Karpas-422 (cell line): ENCODE measurements around the gene INVS. TPM values are rescaled to one million over a fixed set of nuclear protein-coding genes. Genes with fewer than 3 reads are reported as not detected.

Experiments used
- DNase-seq: peaks from one replicate; pipeline ENCODE4 v3.0.0-alpha.2; 2015
- H2AFZ ChIP-seq: fragments of 200-600 bp; sonication (generic); 2 replicates; pipeline ENCODE4 v1.6.1; 2014; ENCODE audit warnings: antibody characterized with exemption, low read length, mixed read lengths
- H3K27ac ChIP-seq: fragments of 200-600 bp; sonication (generic); 2 replicates; pipeline ENCODE4 v1.5.1; 2014; ENCODE audit warnings: mild to moderate bottlenecking, low read length, moderate library complexity
- H3K27me3 ChIP-seq: fragments of 200-600 bp; sonication (generic); 2 replicates; pipeline ENCODE4 v1.6.1; 2014; ENCODE audit warnings: low read length, mixed read lengths
- H3K36me3 ChIP-seq: fragments of 200-600 bp; sonication (generic); 2 replicates; pipeline ENCODE4 v1.6.1; 2014; ENCODE audit warnings: low read length, mixed read lengths; ENCODE audit not compliant: insufficient read depth
- H3K4me1 ChIP-seq: fragments of 200-600 bp; sonication (generic); 2 replicates; pipeline ENCODE4 v1.6.1; 2014; ENCODE audit warnings: mild to moderate bottlenecking, low read length, mixed read lengths
- H3K4me2 ChIP-seq: fragments of 200-600 bp; sonication (generic); 2 replicates; pipeline ENCODE4 v1.6.1; 2014; ENCODE audit warnings: low read length, low read depth, mild to moderate bottlenecking; ENCODE audit not compliant: poor library complexity, severe bottlenecking
- H3K4me3 ChIP-seq: fragments of 200-600 bp; sonication (generic); 2 replicates; pipeline ENCODE4 v1.5.1; 2014; ENCODE audit warnings: mild to moderate bottlenecking, antibody characterized with exemption, low read length, mixed read lengths
- H3K79me2 ChIP-seq: fragments of 200-600 bp; sonication (generic); 2 replicates; pipeline ENCODE4 v1.6.1; 2014; ENCODE audit warnings: mild to moderate bottlenecking, low read length, mixed read lengths
- H3K9ac ChIP-seq: fragments of 200-600 bp; sonication (generic); 2 replicates; pipeline ENCODE4 v1.6.0; 2014; ENCODE audit warnings: low read length
- H3K9me2 ChIP-seq: fragments of 200-600 bp; sonication (generic), shearing (Covaris generic); replicated peaks from 2 replicates; pipeline ENCODE4 v1.6.0; 2014; ENCODE audit warnings: mild to moderate bottlenecking, low read length, moderate library complexity; ENCODE audit not compliant: insufficient read depth
- H3K9me3 ChIP-seq: fragments of 300-700, 200-600 bp; sonication (generic); 2 replicates; pipeline ENCODE4 v1.6.1; 2014; ENCODE audit warnings: low read length, mixed read lengths
- H4K20me1 ChIP-seq: fragments of 200-600 bp; sonication (generic); 2 replicates; pipeline ENCODE4 v1.6.1; 2014; ENCODE audit warnings: mild to moderate bottlenecking, antibody characterized with exemption, low read length, low read depth; ENCODE audit not compliant: insufficient read depth
- total RNA-seq: library from RNA; depleted of rRNA; stranded (reverse); fragments of >200 nt; shearing (Covaris generic); gene quantifications from 2 replicates; pipeline ENCODE4 v1.2.3, GENCODE V29; 2014; ENCODE audit warnings: low replicate concordance

Gene INVS
- total RNA-seq, 1 experiment from 2014 or later: 33.8 TPM

DNA sequence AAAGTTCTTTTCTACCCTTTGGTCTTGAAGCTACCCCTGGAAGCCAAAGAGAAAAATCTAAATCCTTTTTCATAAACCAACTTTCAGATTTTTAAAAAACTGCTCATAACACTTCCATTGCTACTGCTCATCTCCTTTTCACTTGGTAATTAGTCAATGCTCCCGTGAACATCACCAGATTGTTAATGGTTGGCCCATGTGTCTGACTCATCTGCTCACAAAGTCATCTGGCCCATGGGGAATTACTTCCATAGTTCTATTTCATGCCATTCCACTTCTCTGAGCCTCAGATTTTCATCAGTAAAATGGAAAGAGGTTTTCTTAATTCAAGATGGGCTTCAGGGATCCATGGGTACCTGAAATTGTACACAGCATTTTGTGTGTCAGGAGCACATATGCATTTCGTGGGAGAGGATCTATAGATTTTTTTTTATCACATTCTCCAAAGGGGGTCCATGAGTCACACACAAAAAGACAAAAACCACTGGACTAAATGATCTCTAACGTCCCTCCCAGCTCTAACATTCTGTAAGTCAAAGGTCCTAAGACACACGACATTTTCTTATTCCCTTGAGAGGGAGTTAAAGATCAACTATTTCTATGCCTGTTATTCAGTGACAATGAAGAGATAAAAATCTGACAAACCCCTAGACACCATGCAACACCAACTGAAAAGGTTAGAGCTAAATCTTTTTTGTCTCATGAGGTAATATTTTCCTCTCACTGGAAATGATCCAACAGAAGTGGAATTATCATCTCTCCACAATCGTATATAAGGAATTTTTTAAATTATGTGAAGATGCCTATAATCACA, 178.3 kb downstream of the INVS start:
- DNase-seq: no peak
- H3K9me2 ChIP-seq: no peaks in the 10 kb centered on the region
- H3K27ac ChIP-seq: no peak overlapping the region
- H3K9ac ChIP-seq: no peak overlapping the region
- no peaks in the 10 kb centered on the region for H3K79me2 ChIP-seq
- H3K36me3 ChIP-seq: peaks cover 3% of the 10 kb centered on the region; the same call in 1 of the 2 replicates
- H3K27me3 ChIP-seq: no peaks in the 10 kb centered on the region
- no peaks in the 10 kb centered on the region for H4K20me1 ChIP-seq
- 0 out of 2 replicates have a peak, but pooled peaks cover 3% of the 10 kb centered on the region for H3K4me1 ChIP-seq
- no peak overlapping the region for H3K4me3 ChIP-seq
- no peak overlapping the region for H3K4me2 ChIP-seq
- H2AFZ ChIP-seq: no peak overlapping the region
- no peaks in the 10 kb centered on the region for H3K9me3 ChIP-seq

DNA sequence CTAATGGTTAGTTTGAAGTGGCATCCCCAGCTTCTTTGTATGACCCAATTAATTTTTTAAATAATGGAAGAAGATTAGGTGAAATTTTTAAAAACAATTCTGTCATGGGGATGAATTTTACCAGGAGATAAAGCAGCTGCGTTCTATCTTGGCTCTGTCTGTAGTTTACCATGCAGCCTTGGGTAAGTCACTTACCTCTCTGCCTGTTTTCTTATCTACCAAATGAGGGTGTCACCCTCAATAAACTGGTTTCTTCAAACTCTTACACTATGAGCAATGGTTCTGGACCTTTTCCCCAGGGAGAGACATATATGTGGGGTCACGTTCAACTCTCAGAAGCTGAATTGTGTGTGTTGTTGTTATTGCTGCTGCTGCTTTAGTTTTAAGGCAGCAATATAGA, 182.0 kb downstream of the INVS start:
- H3K27me3 ChIP-seq: no peaks in the 10 kb centered on the region
- H3K27ac ChIP-seq: no peak overlapping the region
- no peaks in the 10 kb centered on the region for H3K9me3 ChIP-seq
- no peaks in the 10 kb centered on the region for H4K20me1 ChIP-seq
- no peak overlapping the region for H3K4me3 ChIP-seq
- H2AFZ ChIP-seq: no peak overlapping the region
- no peaks in the 10 kb centered on the region for H3K79me2 ChIP-seq
- H3K9ac ChIP-seq: no peak overlapping the region
- DNase-seq: no peak
- H3K36me3 ChIP-seq: no peaks in the 10 kb centered on the region; the same call in 1 of the 2 replicates
- H3K4me2 ChIP-seq: no peak overlapping the region
- no peaks in the 10 kb centered on the region for H3K9me2 ChIP-seq
- H3K4me1 ChIP-seq: 0 out of 2 replicates have a peak, but pooled peaks cover 1% of the 10 kb centered on the region

DNA sequence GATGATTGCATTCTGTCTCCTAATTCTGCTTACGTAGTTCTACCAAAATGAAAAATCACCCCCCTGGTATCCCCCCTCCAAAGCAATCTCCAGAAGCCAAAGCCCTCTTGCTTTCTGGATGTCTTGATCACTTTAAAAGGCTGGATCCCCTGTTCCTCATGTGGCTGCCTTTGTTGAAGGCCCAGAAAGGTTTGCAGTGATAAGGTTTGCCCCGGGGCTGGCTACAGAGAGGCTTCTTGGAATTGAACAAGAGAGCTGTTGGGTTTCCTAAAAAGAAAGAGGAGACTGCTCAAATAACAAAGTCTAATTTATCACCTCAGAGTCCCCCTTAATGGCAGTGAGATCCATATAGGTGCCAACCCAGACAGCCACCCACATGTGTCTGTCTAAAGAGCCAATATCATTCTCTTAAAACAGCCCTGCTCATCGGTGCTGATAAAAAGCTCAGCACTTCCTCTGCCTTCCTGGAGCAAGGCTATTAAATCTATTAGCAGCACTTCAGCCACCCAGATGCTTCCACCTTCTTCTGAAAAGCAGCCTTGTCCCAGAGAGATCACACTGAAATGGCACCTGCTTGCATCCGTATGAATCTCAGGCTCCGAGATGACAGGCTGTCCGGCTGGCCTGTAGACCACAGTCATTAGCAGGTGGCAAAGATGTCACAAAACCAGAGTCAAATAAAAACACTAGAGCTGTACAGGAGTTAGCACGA, 182.8 kb downstream of the INVS start:
- no peak overlapping the region for H3K9ac ChIP-seq
- H3K27me3 ChIP-seq: no peaks in the 10 kb centered on the region
- no peak overlapping the region for H3K4me3 ChIP-seq
- H3K4me1 ChIP-seq: no peaks in the 10 kb centered on the region
- no peak for DNase-seq
- H3K27ac ChIP-seq: no peak overlapping the region
- no peaks in the 10 kb centered on the region for H4K20me1 ChIP-seq
- H2AFZ ChIP-seq: no peak overlapping the region
- H3K9me3 ChIP-seq: no peaks in the 10 kb centered on the region
- no peak overlapping the region for H3K4me2 ChIP-seq
- H3K79me2 ChIP-seq: no peaks in the 10 kb centered on the region
- H3K9me2 ChIP-seq: no peaks in the 10 kb centered on the region
- H3K36me3 ChIP-seq: peaks cover 3% of the 10 kb centered on the region; the same call in 1 of the 2 replicates

DNA sequence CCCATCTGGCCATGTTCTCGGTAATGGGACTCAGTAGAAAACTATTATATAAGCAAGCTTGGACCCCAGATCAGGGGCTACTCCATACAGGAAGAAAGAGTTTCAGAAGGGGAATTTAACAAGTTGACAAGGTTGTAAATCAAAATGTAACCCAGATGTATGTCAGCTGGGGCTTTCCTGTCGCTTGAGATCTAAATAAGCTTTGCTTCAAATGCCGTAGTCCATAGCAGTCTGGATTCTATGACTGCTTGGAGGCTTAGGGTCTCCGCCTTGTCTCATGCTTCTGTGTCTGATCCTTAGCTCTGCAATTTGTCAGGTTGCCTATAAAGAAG, 183.3 kb downstream of the INVS start:
- no peak overlapping the region for H3K9ac ChIP-seq
- no peaks in the 10 kb centered on the region for H4K20me1 ChIP-seq
- no peaks in the 10 kb centered on the region for H3K4me1 ChIP-seq
- H2AFZ ChIP-seq: no peak overlapping the region
- DNase-seq: no peak
- H3K4me2 ChIP-seq: no peak overlapping the region
- no peak overlapping the region for H3K4me3 ChIP-seq
- H3K9me3 ChIP-seq: no peaks in the 10 kb centered on the region
- no peaks in the 10 kb centered on the region for H3K27me3 ChIP-seq
- no peaks in the 10 kb centered on the region for H3K9me2 ChIP-seq
- H3K27ac ChIP-seq: no peak overlapping the region
- no peaks in the 10 kb centered on the region for H3K79me2 ChIP-seq
- H3K36me3 ChIP-seq: peaks cover 9% of the 10 kb centered on the region; the same call in 1 of the 2 replicates

DNA sequence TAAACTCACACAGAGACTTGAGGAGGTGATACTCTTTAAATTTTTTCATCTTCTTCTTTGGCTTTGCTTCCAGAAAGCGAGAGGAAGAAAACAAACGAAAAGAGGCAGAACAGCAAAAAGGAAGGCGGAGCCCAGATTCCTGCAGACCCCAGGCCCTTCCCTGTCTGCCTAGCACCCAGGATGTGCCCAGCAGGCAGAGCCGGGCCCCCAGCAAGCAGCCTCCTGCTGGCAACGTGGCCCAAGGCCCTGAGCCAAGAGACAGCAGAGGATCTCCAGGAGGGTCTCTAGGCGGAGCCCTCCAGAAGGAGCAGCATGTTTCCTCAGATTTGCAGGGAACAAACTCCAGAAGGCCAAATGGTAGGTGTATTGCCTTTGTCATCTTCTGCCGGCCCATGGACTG, 185.2 kb downstream of the INVS start:
- H3K9me3 ChIP-seq: no peaks in the 10 kb centered on the region
- H2AFZ ChIP-seq: no peak overlapping the region
- no peaks in the 10 kb centered on the region for H3K27me3 ChIP-seq
- no peak for DNase-seq
- no peak overlapping the region for H3K4me3 ChIP-seq
- H3K79me2 ChIP-seq: no peaks in the 10 kb centered on the region
- H3K9ac ChIP-seq: no peak overlapping the region
- H4K20me1 ChIP-seq: no peaks in the 10 kb centered on the region
- H3K4me1 ChIP-seq: no peaks in the 10 kb centered on the region
- H3K9me2 ChIP-seq: no peaks in the 10 kb centered on the region
- no peak overlapping the region for H3K27ac ChIP-seq
- peaks cover 10% of the 10 kb centered on the region; the same call in 1 of the 2 replicates for H3K36me3 ChIP-seq
- no peak overlapping the region for H3K4me2 ChIP-seq

DNA sequence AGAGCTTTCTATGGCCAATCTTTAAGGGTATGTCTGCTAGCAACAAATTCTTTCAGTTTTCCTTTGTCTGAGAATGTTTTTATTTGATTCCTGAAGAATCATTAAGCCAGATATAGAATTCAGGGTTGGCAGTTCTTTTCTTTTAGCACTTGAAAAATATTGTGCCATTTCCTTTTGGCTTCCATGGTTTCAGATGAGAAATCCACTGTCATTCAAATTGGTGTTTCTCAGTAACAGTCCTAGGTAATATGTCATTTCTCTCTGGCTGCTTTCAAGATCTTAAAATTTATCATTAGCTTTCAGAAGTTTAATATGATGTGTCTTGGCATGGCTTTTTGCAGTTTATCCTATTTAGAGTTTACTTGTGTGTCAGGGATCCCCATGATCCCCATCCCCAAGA, 186.0 kb downstream of the INVS start:
- Histone ChIP-seq H3K79me2 (no peaks in the 10 kb centered on the region), H3K4me3 (no peak overlapping the region), H3K36me3 (peaks cover 10% of the 10 kb centered on the region; the same call in 1 of the 2 replicates), H3K9me3 (no peaks in the 10 kb centered on the region), H3K9me2 (no peaks in the 10 kb centered on the region), H3K4me2 (no peak overlapping the region), H3K27me3 (no peaks in the 10 kb centered on the region), H3K9ac (no peak overlapping the region), H3K4me1 (no peaks in the 10 kb centered on the region), H3K27ac (no peak overlapping the region), H2AFZ (no peak overlapping the region), H4K20me1 (no peaks in the 10 kb centered on the region)
- DNase-seq: no peak

DNA sequence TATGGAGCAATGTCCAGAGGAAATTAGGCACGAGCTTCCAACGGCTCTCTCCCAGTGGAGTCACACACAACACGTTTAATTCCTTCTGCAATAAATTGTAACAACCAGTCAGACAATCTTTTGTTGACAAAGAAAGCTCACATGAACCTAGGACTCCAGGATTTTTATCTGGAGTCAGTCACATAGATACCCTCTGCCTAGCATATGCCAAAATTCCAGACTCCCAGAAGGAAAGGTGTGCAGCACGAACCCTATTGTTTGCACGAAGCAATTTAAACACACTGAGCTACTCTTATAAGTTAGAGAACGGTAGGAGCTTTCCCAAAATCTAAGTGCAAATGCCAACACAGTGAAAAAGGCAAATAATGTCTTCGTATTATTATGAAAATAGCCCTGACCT, 186.6 kb downstream of the INVS start:
- Histone ChIP-seq H4K20me1 (no peaks in the 10 kb centered on the region), H3K9me2 (no peaks in the 10 kb centered on the region), H3K9ac (no peak overlapping the region), H3K4me1 (no peaks in the 10 kb centered on the region), H3K79me2 (no peaks in the 10 kb centered on the region), H3K36me3 (peaks cover 10% of the 10 kb centered on the region; the same call in 1 of the 2 replicates), H3K4me3 (no peak overlapping the region), H3K4me2 (no peak overlapping the region), H3K9me3 (no peaks in the 10 kb centered on the region), H3K27ac (no peak overlapping the region), H3K27me3 (no peaks in the 10 kb centered on the region), H2AFZ (no peak overlapping the region)
- no peak for DNase-seq

DNA sequence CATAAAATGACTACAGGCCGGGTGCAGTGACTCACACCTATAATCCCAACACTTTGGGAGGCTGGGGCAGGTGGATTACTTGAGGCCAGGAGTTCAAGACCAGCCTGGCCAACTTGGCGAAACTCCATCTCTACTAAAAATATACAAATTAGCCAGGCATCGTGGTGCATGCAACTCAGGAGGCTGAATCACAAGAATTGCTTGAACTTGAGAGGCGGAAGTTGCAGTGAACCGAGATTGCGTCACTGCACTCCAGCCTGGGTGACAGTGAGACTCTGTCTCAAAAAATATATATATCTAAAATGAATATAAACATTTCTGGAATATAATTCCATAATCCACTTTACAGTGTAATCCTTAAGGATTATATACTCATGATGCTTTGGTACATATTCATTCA, 187.2 kb downstream of the INVS start:
- Histone ChIP-seq H3K36me3 (peaks cover 11% of the 10 kb centered on the region; the same call in 1 of the 2 replicates), H3K9me3 (no peaks in the 10 kb centered on the region)

More for the DNA sequence above, 187.2 kb downstream of the INVS start:
- H4K20me1 ChIP-seq: no peaks in the 10 kb centered on the region
- H3K4me2 ChIP-seq: no peak overlapping the region
- H3K9ac ChIP-seq: no peak overlapping the region
- no peaks in the 10 kb centered on the region for H3K79me2 ChIP-seq
- no peak for DNase-seq
- H3K27me3 ChIP-seq: no peaks in the 10 kb centered on the region
- H2AFZ ChIP-seq: no peak overlapping the region
- H3K4me1 ChIP-seq: no peaks in the 10 kb centered on the region
- no peaks in the 10 kb centered on the region for H3K9me2 ChIP-seq
- no peak overlapping the region for H3K4me3 ChIP-seq
- no peak overlapping the region for H3K27ac ChIP-seq
